ENCODE data around the gene ERN2. TPM values are rescaled to one million over a fixed set of nuclear protein-coding genes. Genes with fewer than 3 reads are reported as not detected.

ERN2 gene
- polyA plus RNA-seq, 1 of the 3 experiments (the other 2 are of a cell fraction) = 0.03 TPM

GRCh38 chr16:23663918-23664317 is 49.1 kb downstream of the ERN2 start (continued):
- TF ChIP-seq, protein P1, sequence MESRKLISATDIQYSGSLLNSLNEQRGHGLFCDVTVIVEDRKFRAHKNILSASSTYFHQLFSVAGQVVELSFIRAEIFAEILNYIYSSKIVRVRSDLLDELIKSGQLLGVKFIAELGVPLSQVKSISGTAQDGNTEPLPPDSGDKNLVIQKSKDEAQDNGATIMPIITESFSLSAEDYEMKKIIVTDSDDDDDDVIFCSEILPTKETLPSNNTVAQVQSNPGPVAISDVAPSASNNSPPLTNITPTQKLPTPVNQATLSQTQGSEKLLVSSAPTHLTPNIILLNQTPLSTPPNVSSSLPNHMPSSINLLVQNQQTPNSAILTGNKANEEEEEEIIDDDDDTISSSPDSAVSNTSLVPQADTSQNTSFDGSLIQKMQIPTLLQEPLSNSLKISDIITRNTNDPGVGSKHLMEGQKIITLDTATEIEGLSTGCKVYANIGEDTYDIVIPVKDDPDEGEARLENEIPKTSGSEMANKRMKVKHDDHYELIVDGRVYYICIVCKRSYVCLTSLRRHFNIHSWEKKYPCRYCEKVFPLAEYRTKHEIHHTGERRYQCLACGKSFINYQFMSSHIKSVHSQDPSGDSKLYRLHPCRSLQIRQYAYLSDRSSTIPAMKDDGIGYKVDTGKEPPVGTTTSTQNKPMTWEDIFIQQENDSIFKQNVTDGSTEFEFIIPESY (IDR thresholded peaks at IDR 0.05; ENCODE audit: borderline replicate concordance, low read depth) = no peak

DNA sequence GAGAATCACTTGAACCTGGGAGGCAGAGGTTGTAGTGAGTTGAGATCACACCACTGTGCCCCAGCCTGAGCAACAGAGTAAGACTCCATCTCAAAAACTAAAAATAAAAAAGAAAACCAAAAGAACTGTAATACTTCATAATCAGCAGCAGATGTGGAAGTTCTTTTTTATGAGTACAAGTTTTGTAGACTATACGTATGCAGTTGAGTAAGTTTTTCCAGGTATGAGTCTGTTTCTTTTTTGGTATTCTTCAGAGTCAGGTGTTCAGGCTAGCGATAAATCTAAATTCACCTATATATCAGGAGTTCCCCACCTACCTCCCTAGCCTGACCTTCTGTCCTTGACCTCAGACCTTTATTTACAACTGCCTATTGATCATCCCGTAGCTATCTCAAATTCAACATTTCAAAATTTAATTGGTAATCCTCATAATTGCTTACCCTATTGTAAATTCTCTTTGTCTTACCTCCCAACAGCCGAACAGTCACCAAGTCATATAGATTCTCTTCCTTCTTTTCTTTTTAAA is 61.0 kb downstream of the ERN2 start:
- H3K4me2 ChIP-seq = no peak overlapping the region
- H3K79me2 ChIP-seq (ENCODE audit: insufficient read depth) = peaks cover 99% of the 10 kb centered on the region
- H2AFZ ChIP-seq (ENCODE audit: low read depth) = no peak overlapping the region
- no peaks in the 10 kb centered on the region for H3F3A ChIP-seq (replicated peaks; ENCODE audit: insufficient read depth)
- no peak overlapping the region for H3K4me3 ChIP-seq (ENCODE audit: low read depth in 2 of 2, low read length in 1 of 2)
- H3K9me2 ChIP-seq = no peaks in the 10 kb centered on the region
- POLR2A ChIA-PET = no interaction called here
- CTCF ChIA-PET = interaction anchor here (1.6 kb wide), 1 partner anchor 22 kb away, joined by 3 read pairs; no protein-coding TSS in a partner anchor
- no peak overlapping the region for H3K9ac ChIP-seq
- peaks cover 8 to 61% of the 10 kb centered on the region in 2 experiments for H3K36me3 ChIP-seq (replicated peaks in 1 of 2; ENCODE audit: control insufficient read depth in 1 of 2, insufficient read depth in 2 of 2, low read length in 1 of 2)
- WGBS (ENCODE audit: low lambda C conversion rate) = 96% methylated on average over 4 of the region's 4 CpGs
- peaks cover 40% of the 10 kb centered on the region for H4K20me1 ChIP-seq (ENCODE audit: insufficient read depth)
- no peaks in the 10 kb centered on the region for H3K4me1 ChIP-seq (ENCODE audit: control insufficient read depth in 1 of 2, insufficient read depth in 2 of 2, low read depth in 1 of 2, low read length in 1 of 2)
- no peak for TF ChIP-seq RXRA (IDR thresholded peaks at IDR 0.05; ENCODE audit: borderline replicate concordance, low read depth)
- TF ChIP-seq MXI1 (IDR thresholded peaks at IDR 0.05; ENCODE audit: low read depth, low read length) = no peak
- TF ChIP-seq IRF3 (IDR thresholded peaks at IDR 0.05; ENCODE audit: low read depth, low read length) = no peak
- TF ChIP-seq GATA2 (CRISPR knock-in tag; IDR thresholded peaks at IDR 0.05) = no peak
- TF ChIP-seq GABPA (IDR thresholded peaks at IDR 0.05; ENCODE audit: low read depth) = no peak
- H3K9me3 ChIP-seq = no peaks in the 10 kb centered on the region
- H3K27me3 ChIP-seq (ENCODE audit: insufficient read depth) = no peaks in the 10 kb centered on the region
- no peak for DNase-seq
- no peak overlapping the region for H3K27ac ChIP-seq (ENCODE audit: low read depth in 2 of 2, low read length in 1 of 2)

GRCh38 chr16:23650674-23651416 is 62.2 kb downstream of the ERN2 start:
- Histone ChIP-seq H3K79me2 (ENCODE audit: insufficient read depth) (peaks cover 100% of the 10 kb centered on the region), H2AFZ (ENCODE audit: low read depth) (no peak overlapping the region), H3K9me3 (no peaks in the 10 kb centered on the region), H4K20me1 (ENCODE audit: insufficient read depth) (peaks cover 47% of the 10 kb centered on the region), H3K4me3 (ENCODE audit: low read depth in 2 of 2, low read length in 1 of 2) (no peak overlapping the region), H3F3A (replicated peaks; ENCODE audit: insufficient read depth) (no peaks in the 10 kb centered on the region), H3K9ac (no peak overlapping the region), H3K4me2 (no peak overlapping the region), H3K27me3 (ENCODE audit: insufficient read depth) (no peaks in the 10 kb centered on the region), H3K4me1 (ENCODE audit: control insufficient read depth in 1 of 2, insufficient read depth in 2 of 2, low read depth in 1 of 2, low read length in 1 of 2) (no peaks in the 10 kb centered on the region), H3K9me2 (no peaks in the 10 kb centered on the region), H3K36me3 (replicated peaks in 1 of 2; ENCODE audit: control insufficient read depth in 1 of 2, insufficient read depth in 2 of 2, low read length in 1 of 2) (peaks cover 14 to 72% of the 10 kb centered on the region in 2 experiments), H3K27ac (ENCODE audit: low read depth in 2 of 2, low read length in 1 of 2) (no peak overlapping the region)
- WGBS (ENCODE audit: low lambda C conversion rate) = 90% methylated on average over 4 of the region's 4 CpGs
- TF ChIP-seq NRF1 (IDR thresholded peaks at IDR 0.05; ENCODE audit: low read depth, low read length) (no peak), EZH2phosphoT487 (IDR thresholded peaks at IDR 0.05; ENCODE audit: borderline replicate concordance, low read depth) (no peak), ELF1 (IDR thresholded peaks at IDR 0.05) (no peak), SIN3A (IDR thresholded peaks at IDR 0.05; ENCODE audit: borderline replicate concordance, low read depth, low read length) (no peak), CTCF (IDR thresholded peaks at IDR 0.05) (no peak)
- TF ChIP-seq, protein P2, sequence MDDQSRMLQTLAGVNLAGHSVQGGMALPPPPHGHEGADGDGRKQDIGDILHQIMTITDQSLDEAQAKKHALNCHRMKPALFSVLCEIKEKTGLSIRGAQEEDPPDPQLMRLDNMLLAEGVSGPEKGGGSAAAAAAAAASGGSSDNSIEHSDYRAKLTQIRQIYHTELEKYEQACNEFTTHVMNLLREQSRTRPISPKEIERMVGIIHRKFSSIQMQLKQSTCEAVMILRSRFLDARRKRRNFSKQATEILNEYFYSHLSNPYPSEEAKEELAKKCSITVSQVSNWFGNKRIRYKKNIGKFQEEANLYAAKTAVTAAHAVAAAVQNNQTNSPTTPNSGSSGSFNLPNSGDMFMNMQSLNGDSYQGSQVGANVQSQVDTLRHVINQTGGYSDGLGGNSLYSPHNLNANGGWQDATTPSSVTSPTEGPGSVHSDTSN (IDR thresholded peaks at IDR 0.05) = peak; percentile 45; the same call in 1 of the 2 replicates
- POLR2A ChIA-PET = no interaction called here
- no peak for DNase-seq
- CTCF ChIA-PET = interaction anchor here (1.6 kb wide), 1 partner anchor 23 kb away, joined by 3 read pairs; no protein-coding TSS in a partner anchor
